HEK293T (cell line): ENCODE measurements around the gene ZPBP.

Experiments used
- CTCF ChIA-PET: fragments of 350-600 bp; formaldehyde crosslinking; extraction: SDS; loops from one replicate; lab custom pipeline; 2021; ENCODE audit warnings: antibody characterized with exemption, inconsistent platforms; lab: Yijun Ruan, JAX
- POLR2A ChIA-PET: fragments of 350-600 bp; formaldehyde crosslinking; extraction: SDS; loops from one replicate; lab custom pipeline; 2020; ENCODE audit warnings: antibody characterized with exemption, inconsistent platforms; lab: Yijun Ruan, JAX
- DNase-seq: peaks from one replicate; pipeline ENCODE4 v3.0.0; 2012; ENCODE audit warnings: mixed read lengths; ENCODE audit errors: extremely low spot score
- ARNT ChIP-seq: fragments of 450-650 bp; IDR thresholded peaks from 2 replicates; pipeline ENCODE4 v1.6.1; 2017; ENCODE audit warnings: mild to moderate bottlenecking
- BHLHE40 ChIP-seq: fragments of 450-650 bp; IDR thresholded peaks from 2 replicates; pipeline ENCODE4 v1.6.1; 2016; ENCODE audit warnings: mild to moderate bottlenecking, moderate library complexity, borderline replicate concordance
- CTBP1 ChIP-seq: fragments of 450-650 bp; IDR thresholded peaks from 2 replicates; pipeline ENCODE4 v1.6.1; 2016; ENCODE audit warnings: borderline replicate concordance
- ELF4 ChIP-seq: fragments of 450-650 bp; IDR thresholded peaks from 2 replicates; pipeline ENCODE4 v1.6.1; 2017; ENCODE audit warnings: antibody characterized with exemption
- FOXA1 ChIP-seq: fragments of 450-650 bp; IDR thresholded peaks from 2 replicates; pipeline ENCODE4 v1.6.1; 2016; ENCODE audit warnings: mild to moderate bottlenecking
- FOXK2 ChIP-seq: fragments of 450-650 bp; IDR thresholded peaks from 2 replicates; pipeline ENCODE4 v1.6.1; 2016; ENCODE audit warnings: mild to moderate bottlenecking
- FOXM1 ChIP-seq: fragments of 450-650 bp; IDR thresholded peaks from 2 replicates; pipeline ENCODE4 v1.6.1; 2017; ENCODE audit warnings: mild to moderate bottlenecking, borderline replicate concordance
- HDGF ChIP-seq: fragments of 450-650 bp; IDR thresholded peaks from 2 replicates; pipeline ENCODE4 v1.6.1; 2017; ENCODE audit warnings: antibody characterized with exemption, borderline replicate concordance
- L3MBTL2 ChIP-seq: fragments of 450-650 bp; conservative IDR thresholded peaks from 2 replicates; pipeline ENCODE4 v1.6.1; 2016; ENCODE audit warnings: mild to moderate bottlenecking
- LEF1 ChIP-seq: fragments of 450-650 bp; IDR thresholded peaks from 2 replicates; pipeline ENCODE4 v1.6.1; 2017; ENCODE audit warnings: mild to moderate bottlenecking, borderline replicate concordance
- NFRKB ChIP-seq: fragments of 450-650 bp; IDR thresholded peaks from 2 replicates; pipeline ENCODE4 v1.6.1; 2016; ENCODE audit warnings: mild to moderate bottlenecking, moderate library complexity
- SP1 ChIP-seq: fragments of 450-650 bp; IDR thresholded peaks from 2 replicates; pipeline ENCODE4 v1.6.1; 2017
- SUZ12 ChIP-seq: fragments of 450-650 bp; IDR thresholded peaks from 2 replicates; pipeline ENCODE4 v1.6.1; 2016; ENCODE audit warnings: mild to moderate bottlenecking
- TARDBP ChIP-seq: fragments of 450-650 bp; IDR thresholded peaks from 2 replicates; pipeline ENCODE4 v1.6.1; 2016
- ZNF384 ChIP-seq: fragments of 450-650 bp; IDR thresholded peaks from 2 replicates; pipeline ENCODE4 v1.6.1; 2016
- TF ChIP-seq, protein P1 (sequence below): fragments of 450-650 bp; IDR thresholded peaks from 2 replicates; pipeline ENCODE4 v1.6.1; 2016

The ZPBP gene, protein sequence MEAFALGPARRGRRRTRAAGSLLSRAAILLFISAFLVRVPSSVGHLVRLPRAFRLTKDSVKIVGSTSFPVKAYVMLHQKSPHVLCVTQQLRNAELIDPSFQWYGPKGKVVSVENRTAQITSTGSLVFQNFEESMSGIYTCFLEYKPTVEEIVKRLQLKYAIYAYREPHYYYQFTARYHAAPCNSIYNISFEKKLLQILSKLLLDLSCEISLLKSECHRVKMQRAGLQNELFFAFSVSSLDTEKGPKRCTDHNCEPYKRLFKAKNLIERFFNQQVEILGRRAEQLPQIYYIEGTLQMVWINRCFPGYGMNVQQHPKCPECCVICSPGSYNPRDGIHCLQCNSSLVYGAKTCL

DNA sequence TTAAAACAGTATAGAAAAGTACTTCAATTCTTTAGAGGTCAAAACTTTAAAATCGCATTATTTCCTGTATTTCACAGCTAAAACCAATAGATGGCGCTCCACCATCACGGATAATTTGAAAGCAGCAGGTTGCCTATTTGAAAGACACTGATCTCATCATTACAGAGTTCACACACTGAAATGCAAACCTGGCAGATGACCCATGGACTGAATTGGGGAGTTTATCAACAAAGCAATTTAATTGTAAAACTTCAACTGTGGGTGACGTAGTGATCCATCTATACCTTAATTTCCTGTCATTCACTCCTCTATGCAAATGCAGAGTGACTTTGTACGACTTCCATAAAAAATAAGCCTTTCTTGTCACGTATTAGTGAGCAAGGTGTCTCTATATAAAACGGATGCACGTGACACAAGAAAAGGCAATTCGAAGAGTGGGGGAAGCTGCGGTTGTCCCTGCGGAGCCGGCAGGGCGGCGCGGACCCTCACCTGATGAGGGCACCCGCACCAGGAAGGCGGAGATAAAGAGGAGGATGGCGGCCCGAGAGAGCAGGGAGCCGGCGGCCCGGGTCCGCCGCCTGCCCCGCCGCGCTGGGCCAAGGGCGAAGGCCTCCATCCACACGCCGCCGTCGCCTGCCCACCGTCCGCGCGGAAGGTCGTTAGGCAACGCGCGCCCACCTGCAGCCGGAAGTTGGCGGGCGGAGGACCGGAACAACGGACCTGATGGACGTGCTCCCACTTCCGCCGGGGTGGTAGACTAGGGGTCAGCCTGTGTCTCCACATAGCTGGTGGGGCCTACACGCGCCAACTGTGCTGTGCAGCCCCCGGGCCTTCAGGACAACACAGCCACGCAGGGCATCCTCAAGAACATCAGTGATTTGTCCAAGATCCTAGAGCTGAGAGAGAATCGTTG is at the start of gene ZPBP:
Gene ZPBP (minus strand): TSS at position 668 of the 913 bp plus-strand sequence. CDS start 52 bp downstream, at position 616.
- DNase-seq = peak; percentile 17
- CTCF ChIA-PET = interaction anchor here (0.6 to 1.4 kb wide), 8 partner anchors 73 to 1070 kb away, joined by 3 to 12 read pairs (median 4); no protein-coding TSS in a partner anchor
- TF ChIP-seq FOXA1 (no peak), FOXM1 (no peak), TARDBP (no peak), ARNT (no peak), SUZ12 (no peak), ELF4 (no peak), ZNF384 (no peak), SP1 (no peak), FOXK2 (no peak), BHLHE40 (no peak), HDGF (no peak), L3MBTL2 (no peak), CTBP1 (no peak), LEF1 (no peak)
- TF ChIP-seq, protein P1, sequence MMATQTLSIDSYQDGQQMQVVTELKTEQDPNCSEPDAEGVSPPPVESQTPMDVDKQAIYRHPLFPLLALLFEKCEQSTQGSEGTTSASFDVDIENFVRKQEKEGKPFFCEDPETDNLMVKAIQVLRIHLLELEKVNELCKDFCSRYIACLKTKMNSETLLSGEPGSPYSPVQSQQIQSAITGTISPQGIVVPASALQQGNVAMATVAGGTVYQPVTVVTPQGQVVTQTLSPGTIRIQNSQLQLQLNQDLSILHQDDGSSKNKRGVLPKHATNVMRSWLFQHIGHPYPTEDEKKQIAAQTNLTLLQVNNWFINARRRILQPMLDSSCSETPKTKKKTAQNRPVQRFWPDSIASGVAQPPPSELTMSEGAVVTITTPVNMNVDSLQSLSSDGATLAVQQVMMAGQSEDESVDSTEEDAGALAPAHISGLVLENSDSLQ = no peak
- POLR2A ChIA-PET = no interaction called here

DNA sequence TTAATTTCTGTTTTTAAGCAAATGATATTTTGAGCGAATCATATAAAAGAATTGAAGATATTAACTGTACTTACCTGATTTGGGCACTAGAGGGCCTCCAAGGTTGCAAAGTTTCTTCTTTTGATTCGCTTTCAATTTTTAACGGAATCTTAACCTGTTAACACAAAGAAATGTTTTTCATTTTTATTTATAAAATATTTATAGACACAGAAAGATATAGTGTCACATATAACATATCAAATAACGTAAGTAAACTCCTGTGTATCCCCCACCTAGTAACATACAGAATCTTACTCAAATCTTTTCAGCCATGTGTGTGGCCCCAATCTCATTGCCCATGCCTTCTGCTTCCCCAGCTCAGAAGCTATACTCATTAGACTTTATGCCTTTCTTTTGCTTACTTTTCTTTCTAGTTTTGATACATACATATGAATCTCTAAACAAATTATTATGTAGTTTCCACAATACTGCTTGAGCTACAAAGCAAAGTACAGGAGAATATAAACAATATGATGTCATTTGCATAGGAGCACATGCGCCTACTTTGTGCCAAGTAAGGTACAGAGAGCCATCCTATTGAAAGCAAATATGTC is 49.5 kb upstream of the ZPBP start:
- POLR2A ChIA-PET = no interaction called here
- CTCF ChIA-PET = interaction anchor here (0.7 to 1.6 kb wide), 2 partner anchors 276 to 876 kb away, joined by 3 to 4 read pairs; no protein-coding TSS in a partner anchor
- no peak for TF ChIP-seq SP1
- TF ChIP-seq FOXK2 = no peak
- no peak for TF ChIP-seq ZNF384
- TF ChIP-seq LEF1 = no peak
- TF ChIP-seq HDGF = no peak
- no peak for TF ChIP-seq TARDBP
- no peak for DNase-seq

DNA sequence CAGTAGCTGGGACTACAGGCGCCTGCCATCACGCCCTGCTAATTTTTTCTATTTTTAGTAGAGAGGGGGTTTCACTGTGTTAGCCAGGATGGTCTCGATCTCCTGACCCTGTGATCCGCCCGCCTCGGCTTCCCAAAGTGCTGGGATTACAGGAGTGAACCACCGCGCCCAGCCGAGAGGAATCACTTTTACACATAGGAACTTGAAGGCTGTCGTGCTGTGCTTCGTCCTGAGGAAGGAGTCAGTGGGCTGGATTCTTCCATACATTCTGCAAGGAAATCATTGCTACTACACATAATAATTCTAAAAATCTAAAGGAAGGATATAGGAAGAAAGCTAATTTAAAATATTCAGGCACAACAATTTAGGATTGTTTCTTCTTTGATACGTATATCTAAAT is 48.8 kb upstream of the ZPBP start:
- ChIA-PET POLR2A (no interaction called here), CTCF (no interaction called here)
- DNase-seq = no peak
- TF ChIP-seq NFRKB (no peak), ARNT (no peak), CTBP1 (no peak), FOXM1 (no peak), SUZ12 (no peak), BHLHE40 (no peak), FOXK2 (no peak), ZNF384 (no peak), SP1 (no peak)
- TF ChIP-seq, protein P1 = no peak

DNA sequence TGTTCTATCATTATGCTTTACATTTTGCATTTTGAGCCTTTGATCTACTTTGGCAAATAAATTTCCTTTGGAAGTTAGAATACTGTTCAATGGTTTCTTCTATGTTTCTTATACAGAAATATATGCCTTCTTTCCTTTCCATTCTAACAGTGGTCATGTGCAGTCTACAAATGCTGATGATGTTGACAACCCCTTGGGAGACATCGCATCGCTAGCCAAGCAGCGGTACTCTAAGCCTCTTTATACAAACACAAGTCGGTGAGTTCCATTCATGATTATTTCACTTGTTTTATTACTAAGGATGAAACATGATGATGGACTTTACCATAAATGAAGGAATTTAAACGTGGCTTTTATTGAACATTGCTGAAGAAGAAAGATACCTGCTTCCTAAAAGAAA is 48.1 kb upstream of the ZPBP start:
- TF ChIP-seq FOXM1 = no peak
- TF ChIP-seq FOXA1 = no peak
- no peak for TF ChIP-seq HDGF
- TF ChIP-seq TARDBP = no peak
- TF ChIP-seq SP1 = no peak
- no peak for TF ChIP-seq L3MBTL2
- no peak for TF ChIP-seq BHLHE40
- no peak for TF ChIP-seq ZNF384
- TF ChIP-seq LEF1 = no peak
- no peak for TF ChIP-seq FOXK2
- no peak for TF ChIP-seq ELF4
- no peak for TF ChIP-seq CTBP1
- no peak for TF ChIP-seq ARNT
- no peak for TF ChIP-seq SUZ12
- TF ChIP-seq, protein P1 = no peak
- TF ChIP-seq NFRKB = no peak
- CTCF ChIA-PET = no interaction called here
- POLR2A ChIA-PET = no interaction called here
- no peak for DNase-seq

DNA sequence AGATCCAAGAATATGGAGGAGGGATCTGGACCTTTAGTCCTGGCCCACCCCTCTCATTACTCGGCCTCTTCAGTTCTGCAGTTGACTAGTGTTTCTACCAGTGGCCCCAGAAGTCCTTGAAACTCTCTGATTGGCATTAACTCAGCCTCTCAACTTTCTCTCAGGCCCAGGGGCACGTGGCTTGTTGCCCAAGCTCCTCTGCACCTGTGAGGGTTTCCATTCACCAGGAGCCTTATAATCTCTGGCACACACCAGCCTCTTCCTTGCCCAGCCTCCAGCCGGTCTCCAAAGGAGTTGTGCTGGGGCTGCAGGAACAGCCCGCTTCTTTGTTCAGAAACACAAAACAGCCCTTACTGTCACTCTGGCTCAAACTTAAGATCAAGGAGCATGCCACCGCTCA is 47.6 kb upstream of the ZPBP start:
- ChIA-PET POLR2A (no interaction called here), CTCF (no interaction called here)
- TF ChIP-seq SP1 (no peak), ZNF384 (no peak), FOXK2 (no peak), NFRKB (no peak), ELF4 (no peak), LEF1 (no peak), L3MBTL2 (no peak), TARDBP (no peak), ARNT (no peak), FOXM1 (no peak), CTBP1 (no peak), BHLHE40 (no peak), HDGF (no peak)
- DNase-seq = no peak
